Lower leg skin (tissue), 3 donors: ENCODE results near the gene EFHC1.

ENCODE experiments used
- CTCF ChIP-seq, 3 donors: fragments of 450-650 bp; IDR thresholded peaks; one replicate each; pipeline ENCODE4 v1.5.1; 2016; ENCODE audit warnings: antibody characterized with exemption in 3 of 3, mild to moderate bottlenecking in 3 of 3, moderate library complexity in 2 of 3
- POLR2A ChIP-seq, 2 donors: fragments of 450-650 bp; IDR thresholded peaks; one replicate each; pipeline ENCODE4 v1.6.1; 2016 to 2017; ENCODE audit warnings: antibody characterized with exemption in 2 of 2, mild to moderate bottlenecking in 1 of 2, moderate library complexity in 1 of 2

- TF ChIP-seq CTCF (IDR thresholded peaks at IDR 0.05) (no peak), POLR2A (IDR thresholded peaks at IDR 0.05) (no peak)
Observed at GRCh38 chr6:52381249-52381648, 38.9 kb upstream of the EFHC1 start.
